SK-N-SH treated with all-trans-retinoic acid at 6 μM for 48 hours (cell line): ENCODE results near the gene RBM6.
"Not testable (repeated sequence)": the region's sequence is repeated elsewhere in the genome, so short reads cannot be mapped to it uniquely, and the experiment has no call there.

Experiments used
- ATAC-seq: fragments of 200-7000 bp; cut with Tn5 transposase; 3 replicates; pipeline ENCODE4 v1.9.1; 2020; ENCODE audit warnings: mild to moderate bottlenecking, moderate library complexity
- BACH2 ChIP-seq: fragments of 250-450 bp; sonication (Bioruptor Pico); IDR thresholded peaks from 2 replicates; pipeline ENCODE4 v1.9.0; 2021; ENCODE audit warnings: mild to moderate bottlenecking, borderline replicate concordance
- CREB5 ChIP-seq: fragments of 250-450 bp; sonication (Bioruptor Pico); IDR thresholded peaks from 2 replicates; pipeline ENCODE4 v1.5.1; 2020; ENCODE audit warnings: low read depth, mild to moderate bottlenecking, moderate library complexity
- CSDC2 ChIP-seq: fragments of 250-450 bp; sonication (Bioruptor Pico); IDR thresholded peaks from 2 replicates; pipeline ENCODE4 v1.5.0; 2020; ENCODE audit warnings: mild to moderate bottlenecking, moderate library complexity
- OSR1 ChIP-seq: fragments of 250-450 bp; sonication (Bioruptor Pico); IDR thresholded peaks from 2 replicates; pipeline ENCODE4 v1.8.0; 2022; ENCODE audit warnings: moderate library complexity, mild to moderate bottlenecking, inconsistent platforms
- PPARA ChIP-seq: fragments of 250-450 bp; sonication (Bioruptor Pico); IDR thresholded peaks from 2 replicates; pipeline ENCODE4 v1.5.0; 2020; ENCODE audit warnings: mild to moderate bottlenecking, borderline replicate concordance
- TOX ChIP-seq: fragments of 250-450 bp; sonication (Bioruptor Pico); IDR thresholded peaks from 2 replicates; pipeline ENCODE4 v1.8.0; 2021; ENCODE audit warnings: mild to moderate bottlenecking, moderate library complexity, borderline replicate concordance
- ZC3H10 ChIP-seq: fragments of 250-450 bp; sonication (Bioruptor Pico); IDR thresholded peaks from 2 replicates; pipeline ENCODE4 v1.5.1; 2021; ENCODE audit warnings: mild to moderate bottlenecking, moderate library complexity
- ZFP3 ChIP-seq: fragments of 250-450 bp; sonication (Bioruptor Pico); IDR thresholded peaks from 2 replicates; pipeline ENCODE4 v1.5.0; 2020; ENCODE audit warnings: mild to moderate bottlenecking, moderate library complexity
- ZFP30 ChIP-seq: fragments of 450-650 bp; formaldehyde crosslinking; IDR thresholded peaks from 2 replicates; pipeline ENCODE4 v1.5.0; 2022; ENCODE audit warnings: mild to moderate bottlenecking, moderate library complexity
- ZNF565 ChIP-seq: fragments of 450-650 bp; formaldehyde crosslinking; conservative IDR thresholded peaks from 2 replicates; pipeline ENCODE4 v1.5.0; 2020; ENCODE audit warnings: low read depth, mild to moderate bottlenecking, moderate library complexity
- ZNF70 ChIP-seq: fragments of 450-650 bp; formaldehyde crosslinking; IDR thresholded peaks from 2 replicates; pipeline ENCODE4 v1.5.0; 2020; ENCODE audit warnings: mild to moderate bottlenecking, moderate library complexity
- ZNF8 ChIP-seq: fragments of 450-650 bp; formaldehyde crosslinking; IDR thresholded peaks from 2 replicates; pipeline ENCODE4 v1.5.0; 2020; ENCODE audit warnings: mild to moderate bottlenecking, moderate library complexity
- TF ChIP-seq, protein P1 (sequence below): fragments of 250-450 bp; sonication (Bioruptor Pico); IDR thresholded peaks from 2 replicates; pipeline ENCODE4 v1.5.0; 2020; ENCODE audit warnings: mild to moderate bottlenecking, moderate library complexity
- TF ChIP-seq, protein P2 (sequence below): fragments of 250-450 bp; sonication (Bioruptor Pico); IDR thresholded peaks from 2 replicates; pipeline ENCODE4 v1.8.0; 2021; ENCODE audit warnings: low read depth, mild to moderate bottlenecking, moderate library complexity, borderline replicate concordance
- TF ChIP-seq, protein P3 (sequence below): fragments of 250-450 bp; sonication (Bioruptor Pico); IDR thresholded peaks from 2 replicates; pipeline ENCODE4 v1.5.1; 2021; ENCODE audit warnings: mild to moderate bottlenecking, moderate library complexity
- TF ChIP-seq, protein P4 (sequence below): fragments of 250-450 bp; sonication (Bioruptor Pico); IDR thresholded peaks from 2 replicates; pipeline ENCODE4 v1.8.0; 2020; ENCODE audit warnings: mild to moderate bottlenecking, moderate library complexity, borderline replicate concordance

Gene RBM6

DNA sequence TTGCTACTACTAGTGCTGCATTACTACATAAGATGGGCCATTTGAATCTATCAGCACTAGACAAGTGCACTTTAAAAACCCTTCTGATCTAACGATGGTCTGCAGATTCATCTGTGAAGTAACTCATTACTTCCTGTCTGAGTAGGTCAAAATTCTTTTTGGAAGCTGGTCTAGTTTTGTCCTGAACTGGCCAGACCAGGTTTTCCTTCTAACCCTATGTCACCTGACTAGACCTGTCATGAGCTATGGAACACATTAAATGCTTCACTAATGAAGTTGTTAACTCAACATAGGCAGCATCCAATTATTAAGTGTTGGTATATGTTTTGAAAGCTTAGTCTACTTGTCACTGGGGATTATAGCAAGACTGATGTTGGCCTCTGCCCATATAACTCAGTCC is 138.7 kb downstream of the RBM6 start:
- TF ChIP-seq, protein P1, sequence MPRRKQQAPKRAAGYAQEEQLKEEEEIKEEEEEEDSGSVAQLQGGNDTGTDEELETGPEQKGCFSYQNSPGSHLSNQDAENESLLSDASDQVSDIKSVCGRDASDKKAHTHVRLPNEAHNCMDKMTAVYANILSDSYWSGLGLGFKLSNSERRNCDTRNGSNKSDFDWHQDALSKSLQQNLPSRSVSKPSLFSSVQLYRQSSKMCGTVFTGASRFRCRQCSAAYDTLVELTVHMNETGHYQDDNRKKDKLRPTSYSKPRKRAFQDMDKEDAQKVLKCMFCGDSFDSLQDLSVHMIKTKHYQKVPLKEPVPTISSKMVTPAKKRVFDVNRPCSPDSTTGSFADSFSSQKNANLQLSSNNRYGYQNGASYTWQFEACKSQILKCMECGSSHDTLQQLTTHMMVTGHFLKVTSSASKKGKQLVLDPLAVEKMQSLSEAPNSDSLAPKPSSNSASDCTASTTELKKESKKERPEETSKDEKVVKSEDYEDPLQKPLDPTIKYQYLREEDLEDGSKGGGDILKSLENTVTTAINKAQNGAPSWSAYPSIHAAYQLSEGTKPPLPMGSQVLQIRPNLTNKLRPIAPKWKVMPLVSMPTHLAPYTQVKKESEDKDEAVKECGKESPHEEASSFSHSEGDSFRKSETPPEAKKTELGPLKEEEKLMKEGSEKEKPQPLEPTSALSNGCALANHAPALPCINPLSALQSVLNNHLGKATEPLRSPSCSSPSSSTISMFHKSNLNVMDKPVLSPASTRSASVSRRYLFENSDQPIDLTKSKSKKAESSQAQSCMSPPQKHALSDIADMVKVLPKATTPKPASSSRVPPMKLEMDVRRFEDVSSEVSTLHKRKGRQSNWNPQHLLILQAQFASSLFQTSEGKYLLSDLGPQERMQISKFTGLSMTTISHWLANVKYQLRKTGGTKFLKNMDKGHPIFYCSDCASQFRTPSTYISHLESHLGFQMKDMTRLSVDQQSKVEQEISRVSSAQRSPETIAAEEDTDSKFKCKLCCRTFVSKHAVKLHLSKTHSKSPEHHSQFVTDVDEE (CRISPR knock-in tag) = no peak
- no peak for TF ChIP-seq TOX (CRISPR knock-in tag)
- TF ChIP-seq, all 23 proteins: peak for 0
- no peak for ATAC-seq

GRCh38 chr3:50084951-50085350 is 145.0 kb downstream of the RBM6 start:
- not testable (repeated sequence) for ATAC-seq

DNA sequence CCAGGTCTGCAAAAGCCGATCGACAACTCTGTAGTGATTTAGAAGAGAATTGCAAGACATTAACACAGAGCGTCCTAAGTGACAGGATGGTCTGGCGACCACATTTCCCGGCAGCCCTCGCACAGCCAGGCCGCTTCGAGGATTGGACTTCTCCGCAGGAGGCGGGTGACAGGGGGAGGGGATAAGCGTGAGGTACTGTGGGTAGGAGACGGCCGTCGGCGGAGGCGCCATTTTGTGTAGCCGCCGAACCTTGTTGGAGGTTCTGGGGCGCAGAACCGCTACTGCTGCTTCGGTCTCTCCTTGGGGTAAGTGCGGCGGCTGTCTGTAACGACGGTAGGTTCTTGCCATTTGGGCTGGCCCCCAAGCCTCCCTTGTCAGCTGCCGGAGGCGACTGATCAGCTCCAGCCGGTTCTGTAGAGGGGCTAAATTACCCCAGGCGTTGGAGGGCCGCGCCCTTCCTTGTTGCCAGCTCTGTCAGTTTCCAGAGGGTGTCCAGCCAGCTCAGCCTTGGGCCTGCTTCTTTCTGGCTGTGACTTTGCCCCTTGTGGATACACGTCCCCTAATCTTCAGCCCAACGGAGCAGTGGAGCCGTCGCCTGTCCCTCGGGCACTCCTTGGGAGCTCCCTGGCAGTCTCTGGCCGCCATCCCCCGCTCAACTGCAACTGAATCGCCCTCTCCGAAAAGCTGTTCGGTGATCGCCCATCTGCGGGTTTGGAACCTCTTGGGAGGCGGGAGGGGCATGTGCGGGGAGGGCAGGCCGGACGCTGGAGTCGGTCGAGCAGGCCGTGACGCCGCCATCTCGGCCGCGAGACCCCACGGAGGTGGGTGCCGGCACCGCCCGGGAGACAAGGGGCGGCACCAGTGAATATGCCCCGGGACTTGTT is 149.0 kb downstream of the RBM6 start, which contains the start of gene RBM5:
Gene RBM5 (plus strand): TSS at position 195 of the 884 bp plus-strand sequence. CDS start 1,516 bp downstream, outside the sequence.
- TF ChIP-seq, protein P2, sequence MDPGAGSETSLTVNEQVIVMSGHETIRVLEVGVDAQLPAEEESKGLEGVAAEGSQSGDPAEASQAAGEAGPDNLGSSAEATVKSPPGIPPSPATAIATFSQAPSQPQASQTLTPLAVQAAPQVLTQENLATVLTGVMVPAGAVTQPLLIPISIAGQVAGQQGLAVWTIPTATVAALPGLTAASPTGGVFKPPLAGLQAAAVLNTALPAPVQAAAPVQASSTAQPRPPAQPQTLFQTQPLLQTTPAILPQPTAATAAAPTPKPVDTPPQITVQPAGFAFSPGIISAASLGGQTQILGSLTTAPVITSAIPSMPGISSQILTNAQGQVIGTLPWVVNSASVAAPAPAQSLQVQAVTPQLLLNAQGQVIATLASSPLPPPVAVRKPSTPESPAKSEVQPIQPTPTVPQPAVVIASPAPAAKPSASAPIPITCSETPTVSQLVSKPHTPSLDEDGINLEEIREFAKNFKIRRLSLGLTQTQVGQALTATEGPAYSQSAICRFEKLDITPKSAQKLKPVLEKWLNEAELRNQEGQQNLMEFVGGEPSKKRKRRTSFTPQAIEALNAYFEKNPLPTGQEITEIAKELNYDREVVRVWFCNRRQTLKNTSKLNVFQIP (CRISPR knock-in tag) = no peak
- TF ChIP-seq OSR1 (CRISPR knock-in tag) (no peak), CSDC2 (CRISPR knock-in tag) (no peak), CREB5 (CRISPR knock-in tag) (no peak), ZNF8 (CRISPR knock-in tag) (no peak), ZC3H10 (no peak), TOX (CRISPR knock-in tag) (no peak)
- TF ChIP-seq, protein P3, sequence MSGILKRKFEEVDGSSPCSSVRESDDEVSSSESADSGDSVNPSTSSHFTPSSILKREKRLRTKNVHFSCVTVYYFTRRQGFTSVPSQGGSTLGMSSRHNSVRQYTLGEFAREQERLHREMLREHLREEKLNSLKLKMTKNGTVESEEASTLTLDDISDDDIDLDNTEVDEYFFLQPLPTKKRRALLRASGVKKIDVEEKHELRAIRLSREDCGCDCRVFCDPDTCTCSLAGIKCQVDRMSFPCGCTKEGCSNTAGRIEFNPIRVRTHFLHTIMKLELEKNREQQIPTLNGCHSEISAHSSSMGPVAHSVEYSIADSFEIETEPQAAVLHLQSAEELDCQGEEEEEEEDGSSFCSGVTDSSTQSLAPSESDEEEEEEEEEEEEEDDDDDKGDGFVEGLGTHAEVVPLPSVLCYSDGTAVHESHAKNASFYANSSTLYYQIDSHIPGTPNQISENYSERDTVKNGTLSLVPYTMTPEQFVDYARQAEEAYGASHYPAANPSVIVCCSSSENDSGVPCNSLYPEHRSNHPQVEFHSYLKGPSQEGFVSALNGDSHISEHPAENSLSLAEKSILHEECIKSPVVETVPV (CRISPR knock-in tag) = no peak
- TF ChIP-seq, protein P4, sequence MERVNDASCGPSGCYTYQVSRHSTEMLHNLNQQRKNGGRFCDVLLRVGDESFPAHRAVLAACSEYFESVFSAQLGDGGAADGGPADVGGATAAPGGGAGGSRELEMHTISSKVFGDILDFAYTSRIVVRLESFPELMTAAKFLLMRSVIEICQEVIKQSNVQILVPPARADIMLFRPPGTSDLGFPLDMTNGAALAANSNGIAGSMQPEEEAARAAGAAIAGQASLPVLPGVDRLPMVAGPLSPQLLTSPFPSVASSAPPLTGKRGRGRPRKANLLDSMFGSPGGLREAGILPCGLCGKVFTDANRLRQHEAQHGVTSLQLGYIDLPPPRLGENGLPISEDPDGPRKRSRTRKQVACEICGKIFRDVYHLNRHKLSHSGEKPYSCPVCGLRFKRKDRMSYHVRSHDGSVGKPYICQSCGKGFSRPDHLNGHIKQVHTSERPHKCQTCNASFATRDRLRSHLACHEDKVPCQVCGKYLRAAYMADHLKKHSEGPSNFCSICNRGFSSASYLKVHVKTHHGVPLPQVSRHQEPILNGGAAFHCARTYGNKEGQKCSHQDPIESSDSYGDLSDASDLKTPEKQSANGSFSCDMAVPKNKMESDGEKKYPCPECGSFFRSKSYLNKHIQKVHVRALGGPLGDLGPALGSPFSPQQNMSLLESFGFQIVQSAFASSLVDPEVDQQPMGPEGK (CRISPR knock-in tag) = no peak
- ATAC-seq = peak; percentile 100

- TF ChIP-seq ZFP30 (CRISPR knock-in tag) (no peak), BACH2 (CRISPR knock-in tag) (no peak), ZNF565 (CRISPR knock-in tag) (no peak), ZNF70 (CRISPR knock-in tag) (no peak), PPARA (no peak), CREB5 (CRISPR knock-in tag) (no peak), ZFP3 (CRISPR knock-in tag) (no peak)
- TF ChIP-seq, protein P3 (CRISPR knock-in tag) = no peak
- TF ChIP-seq, protein P1 (CRISPR knock-in tag) = no peak
- TF ChIP-seq, protein P2 (CRISPR knock-in tag) = no peak
- peak; percentile 49 for ATAC-seq
Measured at GRCh38 chr3:50089609-50089945, 149.6 kb downstream of the RBM6 start.
